HepG2 (cell line): Measurements from ENCODE around the gene SCAMP3. TPM values are rescaled to one million over a fixed set of nuclear protein-coding genes. Genes with fewer than 3 reads are reported as not detected.

ENCODE experiments used
- CBFB ChIP-seq: sonication (generic); formaldehyde crosslinking; IDR thresholded peaks from 2 replicates; pipeline ENCODE4 v1.4.0; 2020; ENCODE audit warnings: missing genetic modification reagents
- CHCHD3 ChIP-seq: sonication (generic); formaldehyde crosslinking; IDR thresholded peaks from 2 replicates; pipeline ENCODE4 v1.8.0; 2022; ENCODE audit warnings: mild to moderate bottlenecking, missing genetic modification reagents, moderate library complexity
- KDM4B ChIP-seq: sonication (generic); formaldehyde crosslinking; IDR thresholded peaks from 2 replicates; pipeline ENCODE4 v1.4.0; 2020; ENCODE audit warnings: missing genetic modification reagents
- MAFG ChIP-seq: sonication (generic); formaldehyde crosslinking; IDR thresholded peaks from 2 replicates; pipeline ENCODE4 v1.5.1; 2020; ENCODE audit warnings: mild to moderate bottlenecking, missing genetic modification reagents
- NAIF1 ChIP-seq: sonication (generic); formaldehyde crosslinking; IDR thresholded peaks from 2 replicates; pipeline ENCODE4 v1.5.0; 2020; ENCODE audit warnings: mild to moderate bottlenecking, missing genetic modification reagents, borderline replicate concordance
- NR2C2 ChIP-seq: sonication (generic); formaldehyde crosslinking; IDR thresholded peaks from 2 replicates; pipeline ENCODE4 v1.4.0; 2020; ENCODE audit warnings: missing genetic modification reagents, mild to moderate bottlenecking, moderate library complexity, borderline replicate concordance
- REL ChIP-seq: sonication (generic); formaldehyde crosslinking; conservative IDR thresholded peaks from 2 replicates; pipeline ENCODE4 v1.8.0; 2022; ENCODE audit warnings: mild to moderate bottlenecking, missing genetic modification reagents, moderate library complexity
- XRCC5 ChIP-seq: fragments of 200-400 bp; formaldehyde crosslinking; optimal IDR thresholded peaks from 2 replicates; pipeline ENCODE3; 2017; ENCODE audit warnings: mild to moderate bottlenecking, low read length
- ZNF468 ChIP-seq: sonication (generic); formaldehyde crosslinking; IDR thresholded peaks from 2 replicates; pipeline ENCODE4 v1.8.0; 2022; ENCODE audit warnings: mild to moderate bottlenecking, moderate library complexity, missing genetic modification reagents
- ZNF562 ChIP-seq: sonication (generic); formaldehyde crosslinking; IDR thresholded peaks from 2 replicates; pipeline ENCODE4 v1.8.0; 2022; ENCODE audit warnings: missing genetic modification reagents, borderline replicate concordance
- ZNF773 ChIP-seq: sonication (generic); formaldehyde crosslinking; IDR thresholded peaks from 2 replicates; pipeline ENCODE4 v1.4.0; 2020; ENCODE audit warnings: missing genetic modification reagents, borderline replicate concordance
- ZNF790 ChIP-seq: sonication (generic); formaldehyde crosslinking; IDR thresholded peaks from 2 replicates; pipeline ENCODE4 v1.8.0; 2022; ENCODE audit warnings: missing genetic modification reagents, mild to moderate bottlenecking, borderline replicate concordance
- ZNF878 ChIP-seq: sonication (generic); formaldehyde crosslinking; IDR thresholded peaks from 2 replicates; pipeline ENCODE4 v1.8.1; 2023; ENCODE audit warnings: mild to moderate bottlenecking, missing genetic modification reagents, moderate library complexity
- polyA plus RNA-seq, 8 experiments: library from polyadenylated mRNA; depleted of rRNA in 3 of 8; stranded (reverse) in 7 of 8; unstranded in 1 of 8; fragments of >200 nt; fragmentation: Illumina TruSeq in 4 of 8; extraction: Trizol in 4 of 8; gene quantifications; 2 replicates each; pipeline versions ENCODE4 v1.2.1 to v1.2.3, GENCODE V29; 2011 to 2016; ENCODE audit warnings: low read depth in 4 of 8, missing spikeins in 1 of 8, mixed read lengths in 1 of 8; ENCODE audit not compliant: insufficient read depth in 1 of 8
- total RNA-seq, 5 experiments: library from RNA; depleted of rRNA; stranded (reverse); fragments of >200 nt; fragmentation: Illumina TruSeq; extraction: Trizol; gene quantifications; 2 replicates each; pipeline ENCODE4 v1.2.3, GENCODE V29; 2016; ENCODE audit warnings: low read depth in 1 of 5
- TF ChIP-seq, protein P1 (sequence below): sonication (generic); formaldehyde crosslinking; IDR thresholded peaks from 2 replicates; pipeline ENCODE4 v1.4.0; 2020; ENCODE audit warnings: missing genetic modification reagents, mild to moderate bottlenecking, borderline replicate concordance
- TF ChIP-seq, protein P2 (sequence below), 2 experiments: IDR thresholded peaks; 2 replicates each; pipeline ENCODE4 v1.6.1; 2011 to 2012; ENCODE audit warnings: low read length in 2 of 2, borderline replicate concordance in 1 of 2, low read depth in 1 of 2, mild to moderate bottlenecking in 1 of 2, moderate library complexity in 1 of 2
- TF ChIP-seq, protein P3 (sequence below): sonication (generic); formaldehyde crosslinking; IDR thresholded peaks from 2 replicates; pipeline ENCODE4 v1.8.0; 2022; ENCODE audit warnings: missing genetic modification reagents, mild to moderate bottlenecking, moderate library complexity, borderline replicate concordance
- TF ChIP-seq, protein P4 (sequence below): sonication (generic); formaldehyde crosslinking; IDR thresholded peaks from 2 replicates; pipeline ENCODE4 v1.4.0; 2020; ENCODE audit warnings: mild to moderate bottlenecking, low read depth, missing genetic modification reagents

The SCAMP3 gene
- total and polyA plus RNA-seq, 2 of the 13 experiments (the other 11 are each of a cell fraction or from before 2014, with no cell fraction given), result 46.8 to 83.3 TPM

DNA sequence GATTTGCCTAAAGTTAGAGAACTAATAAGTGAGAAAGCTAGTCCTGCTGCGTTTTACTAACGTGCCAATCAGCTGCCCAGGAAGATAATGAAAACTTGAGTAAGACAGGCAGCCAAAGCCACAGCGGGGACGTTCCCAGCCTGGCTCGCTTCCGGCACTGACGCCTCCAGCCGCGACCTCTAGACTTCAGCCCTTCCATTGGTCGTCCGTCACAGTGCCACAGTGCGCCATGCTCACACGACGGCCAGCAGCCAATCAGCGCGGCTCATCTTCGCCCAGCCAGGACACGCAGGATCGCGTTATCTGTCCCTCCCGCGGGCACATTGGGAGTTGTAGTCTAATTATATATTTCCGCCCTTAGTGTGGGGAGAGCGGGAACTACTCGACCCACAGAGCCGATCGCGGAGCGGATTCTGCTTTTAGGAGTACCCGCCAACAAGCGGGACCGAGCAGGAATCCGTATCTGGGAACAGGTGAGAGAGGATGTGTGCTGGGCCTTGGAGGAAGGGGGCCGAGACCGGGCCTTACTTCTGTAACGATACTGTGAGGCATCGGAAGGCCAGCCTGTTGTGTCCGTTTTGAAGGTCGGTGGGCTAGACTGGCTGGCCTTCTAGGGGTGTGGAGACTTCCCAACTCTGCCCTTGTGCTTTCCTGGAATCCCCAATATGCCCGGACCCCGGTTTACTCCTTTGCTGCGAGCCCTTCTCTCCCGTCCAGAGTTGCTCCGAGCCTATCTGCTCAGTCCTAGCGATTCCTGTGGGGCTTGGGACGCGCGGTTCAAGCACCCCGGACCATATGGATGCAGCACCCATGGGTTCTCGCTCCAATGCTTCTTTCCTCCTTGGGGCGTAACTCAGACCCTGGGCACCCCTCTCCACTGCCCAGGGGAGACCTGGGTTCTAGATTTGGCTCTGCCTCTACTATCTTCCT is 46.6 kb upstream of the SCAMP3 start, which contains the start of gene FDPS (continued):
- TF ChIP-seq ZNF773 (CRISPR knock-in tag), result no peak
- no peak for TF ChIP-seq ZNF562 (CRISPR knock-in tag)
- TF ChIP-seq KDM4B (CRISPR knock-in tag), result no peak
- no peak for TF ChIP-seq CHCHD3 (CRISPR knock-in tag)
- TF ChIP-seq CBFB (CRISPR knock-in tag), result peak; percentile 16; the same call in 1 of the 2 replicates
- TF ChIP-seq, protein P1, sequence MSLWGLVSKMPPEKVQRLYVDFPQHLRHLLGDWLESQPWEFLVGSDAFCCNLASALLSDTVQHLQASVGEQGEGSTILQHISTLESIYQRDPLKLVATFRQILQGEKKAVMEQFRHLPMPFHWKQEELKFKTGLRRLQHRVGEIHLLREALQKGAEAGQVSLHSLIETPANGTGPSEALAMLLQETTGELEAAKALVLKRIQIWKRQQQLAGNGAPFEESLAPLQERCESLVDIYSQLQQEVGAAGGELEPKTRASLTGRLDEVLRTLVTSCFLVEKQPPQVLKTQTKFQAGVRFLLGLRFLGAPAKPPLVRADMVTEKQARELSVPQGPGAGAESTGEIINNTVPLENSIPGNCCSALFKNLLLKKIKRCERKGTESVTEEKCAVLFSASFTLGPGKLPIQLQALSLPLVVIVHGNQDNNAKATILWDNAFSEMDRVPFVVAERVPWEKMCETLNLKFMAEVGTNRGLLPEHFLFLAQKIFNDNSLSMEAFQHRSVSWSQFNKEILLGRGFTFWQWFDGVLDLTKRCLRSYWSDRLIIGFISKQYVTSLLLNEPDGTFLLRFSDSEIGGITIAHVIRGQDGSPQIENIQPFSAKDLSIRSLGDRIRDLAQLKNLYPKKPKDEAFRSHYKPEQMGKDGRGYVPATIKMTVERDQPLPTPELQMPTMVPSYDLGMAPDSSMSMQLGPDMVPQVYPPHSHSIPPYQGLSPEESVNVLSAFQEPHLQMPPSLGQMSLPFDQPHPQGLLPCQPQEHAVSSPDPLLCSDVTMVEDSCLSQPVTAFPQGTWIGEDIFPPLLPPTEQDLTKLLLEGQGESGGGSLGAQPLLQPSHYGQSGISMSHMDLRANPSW, result no peak
- no peak; the same call in 1 of the 2 replicates for TF ChIP-seq ZNF468 (CRISPR knock-in tag)
- no peak for TF ChIP-seq MAFG (CRISPR knock-in tag)
- peak; percentile 41 for TF ChIP-seq XRCC5
- no peak for TF ChIP-seq ZNF790 (CRISPR knock-in tag)
- 0 out of 2 replicates have a peak, but pooled peaks have one; percentile 48 for TF ChIP-seq ZNF878 (CRISPR knock-in tag)
- TF ChIP-seq, protein P2, sequence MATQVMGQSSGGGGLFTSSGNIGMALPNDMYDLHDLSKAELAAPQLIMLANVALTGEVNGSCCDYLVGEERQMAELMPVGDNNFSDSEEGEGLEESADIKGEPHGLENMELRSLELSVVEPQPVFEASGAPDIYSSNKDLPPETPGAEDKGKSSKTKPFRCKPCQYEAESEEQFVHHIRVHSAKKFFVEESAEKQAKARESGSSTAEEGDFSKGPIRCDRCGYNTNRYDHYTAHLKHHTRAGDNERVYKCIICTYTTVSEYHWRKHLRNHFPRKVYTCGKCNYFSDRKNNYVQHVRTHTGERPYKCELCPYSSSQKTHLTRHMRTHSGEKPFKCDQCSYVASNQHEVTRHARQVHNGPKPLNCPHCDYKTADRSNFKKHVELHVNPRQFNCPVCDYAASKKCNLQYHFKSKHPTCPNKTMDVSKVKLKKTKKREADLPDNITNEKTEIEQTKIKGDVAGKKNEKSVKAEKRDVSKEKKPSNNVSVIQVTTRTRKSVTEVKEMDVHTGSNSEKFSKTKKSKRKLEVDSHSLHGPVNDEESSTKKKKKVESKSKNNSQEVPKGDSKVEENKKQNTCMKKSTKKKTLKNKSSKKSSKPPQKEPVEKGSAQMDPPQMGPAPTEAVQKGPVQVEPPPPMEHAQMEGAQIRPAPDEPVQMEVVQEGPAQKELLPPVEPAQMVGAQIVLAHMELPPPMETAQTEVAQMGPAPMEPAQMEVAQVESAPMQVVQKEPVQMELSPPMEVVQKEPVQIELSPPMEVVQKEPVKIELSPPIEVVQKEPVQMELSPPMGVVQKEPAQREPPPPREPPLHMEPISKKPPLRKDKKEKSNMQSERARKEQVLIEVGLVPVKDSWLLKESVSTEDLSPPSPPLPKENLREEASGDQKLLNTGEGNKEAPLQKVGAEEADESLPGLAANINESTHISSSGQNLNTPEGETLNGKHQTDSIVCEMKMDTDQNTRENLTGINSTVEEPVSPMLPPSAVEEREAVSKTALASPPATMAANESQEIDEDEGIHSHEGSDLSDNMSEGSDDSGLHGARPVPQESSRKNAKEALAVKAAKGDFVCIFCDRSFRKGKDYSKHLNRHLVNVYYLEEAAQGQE (IDR thresholded peaks at IDR 0.05; ENCODE audit: borderline replicate concordance in 1 of 2, low read depth in 1 of 2, low read length in 2 of 2), result peak; percentile 48 to 83
- TF ChIP-seq NAIF1, result peak; percentile 85; the same call in 1 of the 2 replicates
- TF ChIP-seq, protein P3, sequence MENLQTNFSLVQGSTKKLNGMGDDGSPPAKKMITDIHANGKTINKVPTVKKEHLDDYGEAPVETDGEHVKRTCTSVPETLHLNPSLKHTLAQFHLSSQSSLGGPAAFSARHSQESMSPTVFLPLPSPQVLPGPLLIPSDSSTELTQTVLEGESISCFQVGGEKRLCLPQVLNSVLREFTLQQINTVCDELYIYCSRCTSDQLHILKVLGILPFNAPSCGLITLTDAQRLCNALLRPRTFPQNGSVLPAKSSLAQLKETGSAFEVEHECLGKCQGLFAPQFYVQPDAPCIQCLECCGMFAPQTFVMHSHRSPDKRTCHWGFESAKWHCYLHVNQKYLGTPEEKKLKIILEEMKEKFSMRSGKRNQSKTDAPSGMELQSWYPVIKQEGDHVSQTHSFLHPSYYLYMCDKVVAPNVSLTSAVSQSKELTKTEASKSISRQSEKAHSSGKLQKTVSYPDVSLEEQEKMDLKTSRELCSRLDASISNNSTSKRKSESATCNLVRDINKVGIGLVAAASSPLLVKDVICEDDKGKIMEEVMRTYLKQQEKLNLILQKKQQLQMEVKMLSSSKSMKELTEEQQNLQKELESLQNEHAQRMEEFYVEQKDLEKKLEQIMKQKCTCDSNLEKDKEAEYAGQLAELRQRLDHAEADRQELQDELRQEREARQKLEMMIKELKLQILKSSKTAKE (CRISPR knock-in tag), result no peak
- TF ChIP-seq, protein P4, sequence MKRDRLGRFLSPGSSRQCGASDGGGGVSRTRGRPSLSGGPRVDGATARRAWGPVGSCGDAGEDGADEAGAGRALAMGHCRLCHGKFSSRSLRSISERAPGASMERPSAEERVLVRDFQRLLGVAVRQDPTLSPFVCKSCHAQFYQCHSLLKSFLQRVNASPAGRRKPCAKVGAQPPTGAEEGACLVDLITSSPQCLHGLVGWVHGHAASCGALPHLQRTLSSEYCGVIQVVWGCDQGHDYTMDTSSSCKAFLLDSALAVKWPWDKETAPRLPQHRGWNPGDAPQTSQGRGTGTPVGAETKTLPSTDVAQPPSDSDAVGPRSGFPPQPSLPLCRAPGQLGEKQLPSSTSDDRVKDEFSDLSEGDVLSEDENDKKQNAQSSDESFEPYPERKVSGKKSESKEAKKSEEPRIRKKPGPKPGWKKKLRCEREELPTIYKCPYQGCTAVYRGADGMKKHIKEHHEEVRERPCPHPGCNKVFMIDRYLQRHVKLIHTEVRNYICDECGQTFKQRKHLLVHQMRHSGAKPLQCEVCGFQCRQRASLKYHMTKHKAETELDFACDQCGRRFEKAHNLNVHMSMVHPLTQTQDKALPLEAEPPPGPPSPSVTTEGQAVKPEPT, result peak; percentile 24; the same call in 1 of the 2 replicates
- TF ChIP-seq NR2C2 (CRISPR knock-in tag), result peak; percentile 96
- no peak for TF ChIP-seq REL (CRISPR knock-in tag)
